ENCODE measurements around the gene ADGRG3.
A peak's percentile ranks its signal among the peaks of the same experiment; 100 is the strongest.

Gene ADGRG3

DNA sequence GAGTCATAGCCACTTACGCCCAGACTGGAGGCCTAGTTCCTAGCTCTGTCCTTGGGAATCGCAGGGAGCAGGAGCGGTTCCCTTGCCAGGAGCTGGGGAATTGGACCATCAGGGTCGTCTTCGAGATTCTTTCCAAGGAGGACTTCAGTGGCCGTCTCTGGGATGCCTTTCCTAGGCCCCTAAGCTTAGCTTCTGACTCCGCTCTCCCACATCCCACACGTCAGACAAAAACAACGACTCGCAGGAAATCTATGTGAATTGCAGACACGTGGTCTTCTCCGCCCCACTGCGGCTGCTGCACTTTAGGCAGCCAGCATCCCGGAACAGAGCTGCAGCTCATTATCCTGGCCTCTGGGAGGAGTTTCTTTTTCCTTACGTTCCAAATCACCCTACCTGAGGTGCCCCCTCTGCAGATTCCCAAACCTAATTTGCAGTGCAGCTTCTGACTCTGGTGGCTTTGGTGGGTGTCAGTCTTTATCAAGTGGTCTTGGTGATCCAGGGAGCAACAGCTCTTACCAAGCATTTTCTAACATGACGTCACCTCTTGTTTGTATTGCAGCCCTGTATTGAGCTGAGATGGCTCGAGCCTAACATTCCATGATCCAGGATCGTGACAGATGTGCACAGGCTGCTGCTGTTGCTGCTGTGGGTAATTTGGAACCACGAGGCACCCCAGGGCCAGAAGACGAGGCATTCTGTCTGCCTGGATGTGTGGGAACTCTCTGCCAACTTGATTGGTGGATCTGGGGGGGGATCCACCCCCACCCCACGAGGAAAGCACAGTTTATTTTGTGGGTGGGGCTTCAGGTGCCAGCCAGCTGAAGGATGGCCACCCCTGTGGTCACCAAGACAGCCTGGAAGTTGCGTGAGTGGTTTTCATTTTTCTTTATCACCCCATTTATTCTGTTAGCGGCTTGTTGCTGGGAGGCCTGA lies 68.6 kb downstream of the ADGRG3 start:
- peak; percentile 44 for DNase-seq (ENCODE audit: low spot score)

DNA sequence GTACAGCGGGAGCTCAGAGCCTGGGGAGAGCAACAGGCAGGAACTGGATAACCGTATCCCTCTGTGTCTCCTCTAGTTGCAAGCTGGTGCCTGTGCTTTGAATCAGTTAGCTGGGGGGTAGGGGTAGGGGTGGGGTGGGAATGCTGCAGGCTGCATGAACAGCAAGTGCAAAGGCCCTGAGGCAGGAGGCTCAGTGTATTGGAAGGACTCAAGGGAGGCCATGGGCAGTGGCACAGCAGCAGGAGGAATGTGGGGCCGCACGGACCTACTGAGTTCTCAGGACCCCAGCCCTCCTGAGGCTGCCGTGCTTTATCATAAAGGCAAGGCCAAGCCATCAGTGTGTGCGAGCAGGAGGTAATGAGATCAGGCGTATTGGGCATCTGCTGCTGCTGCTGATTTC lies 70.7 kb downstream of the ADGRG3 start:
- no peak for DNase-seq (ENCODE audit: low spot score)
